Liver (tissue), 3 donors: ENCODE measurements around the gene SPP1.

Source experiments
- ATF3 ChIP-seq: IDR thresholded peaks from 2 replicates; pipeline ENCODE4 v1.6.1; 2016; ENCODE audit warnings: antibody characterized with exemption
- CTCF ChIP-seq: fragments of 150-350 bp; IDR thresholded peaks from 2 replicates; pipeline ENCODE4 v1.5.1; 2017; ENCODE audit warnings: improper control_type of control experiment, low read depth, low read length; ENCODE audit not compliant: missing input control
- GABPA ChIP-seq, 2 donors: IDR thresholded peaks in 1 of 2; conservative IDR thresholded peaks in 1 of 2; 2 replicates each; pipeline ENCODE4 v1.6.1; 2016; ENCODE audit warnings: antibody characterized with exemption in 2 of 2, mild to moderate bottlenecking in 1 of 2, moderate library complexity in 1 of 2
- HNF4A ChIP-seq, 2 donors: conservative IDR thresholded peaks; 2 replicates each; pipeline ENCODE4 v1.6.1; 2016; ENCODE audit warnings: antibody characterized with exemption in 2 of 2, mild to moderate bottlenecking in 2 of 2
- HNF4G ChIP-seq: IDR thresholded peaks from 2 replicates; pipeline ENCODE4 v1.6.1; 2016; ENCODE audit warnings: antibody characterized with exemption
- JUND ChIP-seq, 2 donors: IDR thresholded peaks; 2 replicates each; pipeline ENCODE4 v1.6.1; 2016; ENCODE audit warnings: antibody characterized with exemption in 2 of 2
- MAX ChIP-seq: IDR thresholded peaks from 2 replicates; pipeline ENCODE4 v1.6.1; 2016; ENCODE audit warnings: antibody characterized with exemption
- RAD21 ChIP-seq, 2 donors: IDR thresholded peaks; 2 replicates each; pipeline ENCODE4 v1.6.1; 2016; ENCODE audit warnings: antibody characterized with exemption in 2 of 2, mild to moderate bottlenecking in 2 of 2
- RXRA ChIP-seq, 2 donors: IDR thresholded peaks; 2 replicates each; pipeline ENCODE4 v1.6.1; 2017 to 2018; ENCODE audit warnings: antibody characterized with exemption in 2 of 2, mild to moderate bottlenecking in 1 of 2
- SP1 ChIP-seq: IDR thresholded peaks from 2 replicates; pipeline ENCODE4 v1.6.1; 2018; ENCODE audit warnings: antibody characterized with exemption, mild to moderate bottlenecking
- YY1 ChIP-seq: IDR thresholded peaks from 2 replicates; pipeline ENCODE4 v1.6.1; 2016; ENCODE audit warnings: antibody characterized with exemption, mild to moderate bottlenecking
- TF ChIP-seq, protein P1 (sequence below): IDR thresholded peaks from 2 replicates; pipeline ENCODE4 v1.6.1; 2016; ENCODE audit warnings: antibody characterized with exemption
- donor health status: healthy.
- donor health status: healthy.

- TF ChIP-seq CTCF, result no peak
- TF ChIP-seq RXRA (IDR thresholded peaks at IDR 0.05), result no peak
- TF ChIP-seq HNF4G, result no peak
- TF ChIP-seq YY1, result no peak
- no peak for TF ChIP-seq JUND (IDR thresholded peaks at IDR 0.05)
- TF ChIP-seq HNF4A (conservative IDR thresholded peaks at IDR 0.05), result no peak
- TF ChIP-seq SP1, result no peak
- TF ChIP-seq MAX, result no peak
- no peak for TF ChIP-seq RAD21 (IDR thresholded peaks at IDR 0.05)
- no peak for TF ChIP-seq ATF3
- TF ChIP-seq GABPA (IDR thresholded peaks at IDR 0.05 in 1 of 2, conservative IDR thresholded peaks at IDR 0.05 in 1 of 2), result no peak
- TF ChIP-seq, protein P1, sequence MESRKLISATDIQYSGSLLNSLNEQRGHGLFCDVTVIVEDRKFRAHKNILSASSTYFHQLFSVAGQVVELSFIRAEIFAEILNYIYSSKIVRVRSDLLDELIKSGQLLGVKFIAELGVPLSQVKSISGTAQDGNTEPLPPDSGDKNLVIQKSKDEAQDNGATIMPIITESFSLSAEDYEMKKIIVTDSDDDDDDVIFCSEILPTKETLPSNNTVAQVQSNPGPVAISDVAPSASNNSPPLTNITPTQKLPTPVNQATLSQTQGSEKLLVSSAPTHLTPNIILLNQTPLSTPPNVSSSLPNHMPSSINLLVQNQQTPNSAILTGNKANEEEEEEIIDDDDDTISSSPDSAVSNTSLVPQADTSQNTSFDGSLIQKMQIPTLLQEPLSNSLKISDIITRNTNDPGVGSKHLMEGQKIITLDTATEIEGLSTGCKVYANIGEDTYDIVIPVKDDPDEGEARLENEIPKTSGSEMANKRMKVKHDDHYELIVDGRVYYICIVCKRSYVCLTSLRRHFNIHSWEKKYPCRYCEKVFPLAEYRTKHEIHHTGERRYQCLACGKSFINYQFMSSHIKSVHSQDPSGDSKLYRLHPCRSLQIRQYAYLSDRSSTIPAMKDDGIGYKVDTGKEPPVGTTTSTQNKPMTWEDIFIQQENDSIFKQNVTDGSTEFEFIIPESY, result no peak
Measured at GRCh38 chr4:88014386-88014905, 38.9 kb downstream of the SPP1 start.
